A673 (cell line): ENCODE data around the gene AVPR1B. TPM values are rescaled to one million over a fixed set of nuclear protein-coding genes. Genes with fewer than 3 reads are reported as not detected.

Experiments used
- BruUV-seq: library from RNA; stranded (reverse); fragments of 400-500 nt; replicated peaks from 2 replicates; lab custom pipeline; 2021; lab: Mats Ljungman, UMichigan
- CTCF ChIA-PET: fragments of 300-600 bp; sonication (Branson Sonifier 250); formaldehyde crosslinking; loops from one replicate; lab custom pipeline; 2022; ENCODE audit warnings: antibody characterized with exemption; lab: Charles Lee
- POLR2A ChIA-PET: fragments of 300-600 bp; sonication (Branson Sonifier 250); formaldehyde crosslinking; loops from one replicate; lab custom pipeline; 2022; ENCODE audit warnings: antibody characterized with exemption; ENCODE audit not compliant: low non-redundant PET; lab: Charles Lee
- DNase-seq: peaks from one replicate; pipeline ENCODE4 v3.0.0-alpha.2; 2015; ENCODE audit warnings: low spot score
- H3K27ac ChIP-seq: fragments of 200-600 bp; sonication (generic); 2 replicates; pipeline ENCODE4 v1.5.1; 2016; ENCODE audit warnings: mixed run types, low read depth, mild to moderate bottlenecking, mixed read lengths, antibody characterized with exemption, low read length; ENCODE audit not compliant: poor library complexity, severe bottlenecking
- H3K27me3 ChIP-seq: fragments of 200-600 bp; sonication (generic); replicated peaks from 2 replicates; pipeline ENCODE4 v1.6.1; 2017; ENCODE audit warnings: mixed run types, low read depth, mild to moderate bottlenecking, mixed read lengths, antibody characterized with exemption, low read length; ENCODE audit not compliant: insufficient read depth, poor library complexity
- H3K36me3 ChIP-seq: fragments of 200-600 bp; sonication (generic); 2 replicates; pipeline ENCODE4 v1.6.1; 2016; ENCODE audit warnings: mixed run types, mild to moderate bottlenecking, mixed read lengths, antibody characterized with exemption, low read length; ENCODE audit not compliant: insufficient read depth, poor library complexity, severe bottlenecking
- H3K4me1 ChIP-seq: fragments of 200-600 bp; sonication (generic); 2 replicates; pipeline ENCODE4 v1.6.1; 2017; ENCODE audit warnings: mixed run types, mild to moderate bottlenecking, mixed read lengths, antibody characterized with exemption, low read length; ENCODE audit not compliant: insufficient read depth, poor library complexity, severe bottlenecking
- H3K4me3 ChIP-seq: fragments of 200-600 bp; sonication (generic); 2 replicates; pipeline ENCODE4 v1.5.1; 2016; ENCODE audit warnings: low read depth, mixed run types, mild to moderate bottlenecking, mixed read lengths, low read length; ENCODE audit not compliant: poor library complexity, severe bottlenecking
- H3K9me3 ChIP-seq: fragments of 200-600 bp; sonication (generic); 2 replicates; pipeline ENCODE4 v1.6.1; 2016; ENCODE audit warnings: mixed run types, low read depth, mild to moderate bottlenecking, mixed read lengths, antibody characterized with exemption, low read length; ENCODE audit not compliant: poor library complexity, severe bottlenecking
- EZH2 ChIP-seq: fragments of 200-600 bp; sonication (generic); IDR thresholded peaks from 2 replicates; pipeline ENCODE4 v1.6.1; 2017; ENCODE audit warnings: borderline replicate concordance, low read depth, mild to moderate bottlenecking, mixed read lengths, antibody characterized with exemption, low read length; ENCODE audit not compliant: poor library complexity, severe bottlenecking
- intact Hi-C: fragments of 100-400 bp; cut with micrococcal nuclease; formaldehyde crosslinking; loops from one replicate; pipeline ENCODE4 v1.10.0; 2022; ENCODE audit not compliant: unreplicated experiment
- total RNA-seq: library from RNA; stranded (reverse); gene quantifications from 2 replicates; pipeline ENCODE4 v1.2.3, GENCODE V29; 2021
- TF ChIP-seq, protein P1 (sequence below): fragments of 300-800, 200-600 bp; sonication (generic); conservative IDR thresholded peaks from 2 replicates; pipeline ENCODE4 v1.5.1; 2017; ENCODE audit warnings: low read depth, mild to moderate bottlenecking, antibody characterized with exemption, low read length, moderate library complexity, mixed read lengths

Gene AVPR1B
- total RNA-seq, 1 experiment from 2014 or later, result not detected

GRCh38 chr1:206108635-206109034 is 8.6 kb downstream of the AVPR1B start:
- no peak for DNase-seq
- Histone ChIP-seq H3K9me3 (no peaks in the 10 kb centered on the region), H3K4me3 (no peak overlapping the region), H3K36me3 (no peaks in the 10 kb centered on the region), H3K27ac (no peak overlapping the region), H3K4me1 (no peaks in the 10 kb centered on the region), H3K27me3 (peaks cover 4% of the 10 kb centered on the region)
- CTCF ChIA-PET, result interaction anchor here (1.1 to 1.6 kb wide), 2 partner anchors 125 to 190 kb away, joined by 3 to 7 read pairs; no protein-coding TSS in a partner anchor
- POLR2A ChIA-PET, result no interaction called here
- no TSS peak for BruUV-seq
- intact Hi-C loops, result loop anchor here (5.0 kb wide), 1 partner anchor 316 kb away; no protein-coding TSS in a partner anchor
- no peak for TF ChIP-seq EZH2
- TF ChIP-seq, protein P1, sequence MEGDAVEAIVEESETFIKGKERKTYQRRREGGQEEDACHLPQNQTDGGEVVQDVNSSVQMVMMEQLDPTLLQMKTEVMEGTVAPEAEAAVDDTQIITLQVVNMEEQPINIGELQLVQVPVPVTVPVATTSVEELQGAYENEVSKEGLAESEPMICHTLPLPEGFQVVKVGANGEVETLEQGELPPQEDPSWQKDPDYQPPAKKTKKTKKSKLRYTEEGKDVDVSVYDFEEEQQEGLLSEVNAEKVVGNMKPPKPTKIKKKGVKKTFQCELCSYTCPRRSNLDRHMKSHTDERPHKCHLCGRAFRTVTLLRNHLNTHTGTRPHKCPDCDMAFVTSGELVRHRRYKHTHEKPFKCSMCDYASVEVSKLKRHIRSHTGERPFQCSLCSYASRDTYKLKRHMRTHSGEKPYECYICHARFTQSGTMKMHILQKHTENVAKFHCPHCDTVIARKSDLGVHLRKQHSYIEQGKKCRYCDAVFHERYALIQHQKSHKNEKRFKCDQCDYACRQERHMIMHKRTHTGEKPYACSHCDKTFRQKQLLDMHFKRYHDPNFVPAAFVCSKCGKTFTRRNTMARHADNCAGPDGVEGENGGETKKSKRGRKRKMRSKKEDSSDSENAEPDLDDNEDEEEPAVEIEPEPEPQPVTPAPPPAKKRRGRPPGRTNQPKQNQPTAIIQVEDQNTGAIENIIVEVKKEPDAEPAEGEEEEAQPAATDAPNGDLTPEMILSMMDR, result no peak

GRCh38 chr1:206107168-206107544 is 10.0 kb downstream of the AVPR1B start:
- Histone ChIP-seq H3K36me3 (no peaks in the 10 kb centered on the region), H3K4me1 (no peaks in the 10 kb centered on the region), H3K4me3 (no peak overlapping the region), H3K27me3 (no peaks in the 10 kb centered on the region), H3K9me3 (no peaks in the 10 kb centered on the region), H3K27ac (no peak overlapping the region)
- ChIA-PET POLR2A (no interaction called here), CTCF (interaction anchor here (1.0 to 2.7 kb wide), 6 partner anchors 10 to 448 kb away, joined by 4 to 47 read pairs (median 8); no protein-coding TSS in a partner anchor)
- intact Hi-C loops, result loop anchor here (1.0 to 5.0 kb wide), 3 partner anchors 76 to 315 kb away; no protein-coding TSS in a partner anchor
- no peak for DNase-seq
- no TSS peak for BruUV-seq
- TF ChIP-seq EZH2, result no peak
- TF ChIP-seq, protein P1, result no peak

GRCh38 chr1:206106328-206107167 is 10.6 kb downstream of the AVPR1B start:
- Histone ChIP-seq H3K9me3 (no peaks in the 10 kb centered on the region), H3K4me1 (no peaks in the 10 kb centered on the region), H3K27me3 (no peaks in the 10 kb centered on the region), H3K27ac (no peak overlapping the region), H3K4me3 (no peak overlapping the region), H3K36me3 (no peaks in the 10 kb centered on the region)
- BruUV-seq, result no TSS peak
- intact Hi-C loops, result loop anchor here (1.0 to 5.0 kb wide), 4 partner anchors 76 to 314 kb away; no protein-coding TSS in a partner anchor
- CTCF ChIA-PET, result interaction anchor here (0.6 to 2.7 kb wide), 9 partner anchors 9 to 448 kb away, joined by 3 to 47 read pairs (median 5); no protein-coding TSS in a partner anchor
- peak; percentile 84 for DNase-seq
- no peak for TF ChIP-seq EZH2
- TF ChIP-seq, protein P1, result peak; percentile 90
- POLR2A ChIA-PET, result no interaction called here
